IMR-90 (cell line): ENCODE data around the gene OXA1L. TPM values are rescaled to one million over a fixed set of nuclear protein-coding genes. Genes with fewer than 3 reads are reported as not detected.

Experiments used
- ATAC-seq: fragments of 200-7000 bp; cut with Tn5 transposase; 2 replicates; pipeline ENCODE4 v1.9.1; 2020; ENCODE audit warnings: low read depth, mild to moderate bottlenecking, moderate library complexity
- BruUV-seq: library from RNA; stranded (reverse); fragments of 400-500 nt; replicated peaks from 2 replicates; lab custom pipeline; 2021; lab: Mats Ljungman, UMichigan
- CTCF ChIA-PET: fragments of 300-600 bp; formaldehyde crosslinking; extraction: SDS; loops from one replicate; lab custom pipeline; 2021; ENCODE audit warnings: antibody characterized with exemption; lab: Yijun Ruan, JAX
- POLR2A ChIA-PET: fragments of 300-600 bp; sonication (Branson Sonifier 250); formaldehyde crosslinking; loops from one replicate; lab custom pipeline; 2022; ENCODE audit warnings: antibody characterized with exemption; ENCODE audit not compliant: unreplicated experiment; lab: Charles Lee
- DNase-seq: peaks from one replicate; pipeline ENCODE4 v3.0.0; 2013
- H2AFZ ChIP-seq: replicated peaks from 2 replicates; pipeline ENCODE3; 2013; ENCODE audit warnings: low read length, mild to moderate bottlenecking; ENCODE audit not compliant: poor library complexity
- H2AK5ac ChIP-seq: 2 replicates; pipeline ENCODE4 v1.6.1; 2013; ENCODE audit warnings: low read depth, low read length, inconsistent platforms
- H2AK9ac ChIP-seq: replicated peaks from 2 replicates; pipeline ENCODE3; 2013; ENCODE audit warnings: mild to moderate bottlenecking, low read depth, low read length, moderate library complexity; ENCODE audit not compliant: poor library complexity
- H2BK120ac ChIP-seq: 2 replicates; pipeline ENCODE4 v1.6.1; 2013; ENCODE audit warnings: low read depth, low read length, inconsistent platforms
- H2BK15ac ChIP-seq: 3 replicates; pipeline ENCODE4 v1.6.1; 2013; ENCODE audit warnings: low read depth, low read length, inconsistent platforms
- H2BK20ac ChIP-seq: 2 replicates; pipeline ENCODE4 v1.6.1; 2013; ENCODE audit warnings: low read depth, mild to moderate bottlenecking, inconsistent platforms, low read length, moderate library complexity
- H2BK5ac ChIP-seq: 2 replicates; pipeline ENCODE4 v1.6.1; 2013; ENCODE audit warnings: mild to moderate bottlenecking, low read depth, low read length, inconsistent platforms; ENCODE audit not compliant: poor library complexity, severe bottlenecking
- H3K14ac ChIP-seq: replicated peaks from 2 replicates; pipeline ENCODE4 v1.6.1; 2013; ENCODE audit warnings: low read depth, low read length, inconsistent platforms
- H3K18ac ChIP-seq: 2 replicates; pipeline ENCODE4 v1.6.1; 2013; ENCODE audit warnings: low read depth, low read length, control low read depth
- H3K23ac ChIP-seq: 2 replicates; pipeline ENCODE4 v1.6.1; 2013; ENCODE audit warnings: low read depth, low read length, inconsistent platforms
- H3K27ac ChIP-seq: 2 replicates; pipeline ENCODE4 v1.5.1; 2013; ENCODE audit warnings: mild to moderate bottlenecking, control low read depth, low read length; ENCODE audit not compliant: insufficient read depth
- H3K27me3 ChIP-seq: 2 replicates; pipeline ENCODE4 v1.6.1; 2013; ENCODE audit warnings: low read length; ENCODE audit not compliant: control insufficient read depth, insufficient read depth
- H3K36me3 ChIP-seq: 2 replicates; pipeline ENCODE4 v1.6.1; 2013; ENCODE audit warnings: low read length, mixed read lengths; ENCODE audit not compliant: control insufficient read depth, insufficient read depth
- H3K4ac ChIP-seq: 2 replicates; pipeline ENCODE4 v1.6.1; 2013; ENCODE audit warnings: low read depth, low read length, inconsistent platforms
- H3K4me1 ChIP-seq: 2 replicates; pipeline ENCODE4 v1.6.1; 2013; ENCODE audit warnings: low read length, mixed read lengths; ENCODE audit not compliant: control insufficient read depth, insufficient read depth
- H3K4me2 ChIP-seq: 2 replicates; pipeline ENCODE4 v1.6.1; 2013; ENCODE audit warnings: low read depth, mild to moderate bottlenecking, control low read depth, low read length, moderate library complexity
- H3K4me3 ChIP-seq: 2 replicates; pipeline ENCODE4 v1.5.1; 2013; ENCODE audit warnings: low read depth, mild to moderate bottlenecking, control low read depth, low read length, moderate library complexity; ENCODE audit not compliant: insufficient read depth
- H3K56ac ChIP-seq: 2 replicates; pipeline ENCODE4 v1.6.1; 2013; ENCODE audit warnings: low read length, inconsistent platforms; ENCODE audit not compliant: insufficient read depth; ENCODE audit errors: extremely low read depth
- H3K79me1 ChIP-seq, 2 experiments: 2 replicates each; pipeline ENCODE4 v1.6.1; 2013; ENCODE audit warnings: low read length in 2 of 2, inconsistent platforms in 1 of 2, low read depth in 1 of 2
- H3K9ac ChIP-seq: 2 replicates; pipeline ENCODE4 v1.6.1; 2013; ENCODE audit warnings: low read depth, low read length, control low read depth
- H3K9me1 ChIP-seq: 2 replicates; pipeline ENCODE4 v1.6.1; 2013; ENCODE audit warnings: low read length, inconsistent platforms; ENCODE audit not compliant: insufficient read depth
- H3K9me3 ChIP-seq: 2 replicates; pipeline ENCODE4 v1.6.1; 2013; ENCODE audit warnings: low read length; ENCODE audit not compliant: control insufficient read depth, insufficient read depth
- H4K20me1 ChIP-seq: 2 replicates; pipeline ENCODE4 v1.6.1; 2013; ENCODE audit warnings: low read length, inconsistent platforms; ENCODE audit not compliant: insufficient read depth
- H4K5ac ChIP-seq: 2 replicates; pipeline ENCODE4 v1.6.1; 2013; ENCODE audit warnings: mild to moderate bottlenecking, low read depth, low read length, control low read depth
- H4K8ac ChIP-seq, 2 experiments: 2 replicates each; pipeline ENCODE4 v1.6.1; 2013; ENCODE audit warnings: low read depth in 2 of 2, low read length in 2 of 2, control low read depth in 1 of 2, inconsistent platforms in 1 of 2
- H4K91ac ChIP-seq: 2 replicates; pipeline ENCODE4 v1.6.1; 2013; ENCODE audit warnings: low read depth, low read length, inconsistent platforms; ENCODE audit not compliant: insufficient read depth
- CHD1 ChIP-seq: IDR thresholded peaks from 2 replicates; pipeline ENCODE4 v1.6.1; 2012; ENCODE audit warnings: low read depth, low read length, improper control_type of control experiment
- CTCF ChIP-seq: conservative IDR thresholded peaks from 2 replicates; pipeline ENCODE4 v1.5.1; 2012; ENCODE audit warnings: mild to moderate bottlenecking, low read depth, low read length, improper control_type of control experiment
- ELK1 ChIP-seq: fragments of 150-350 bp; IDR thresholded peaks from 2 replicates; pipeline ENCODE4 v1.6.1; 2016; ENCODE audit warnings: low read depth, mild to moderate bottlenecking, low read length, moderate library complexity, borderline replicate concordance
- FOS ChIP-seq: fragments of 150-350 bp; IDR thresholded peaks from 2 replicates; pipeline ENCODE4 v1.6.1; 2016; ENCODE audit warnings: low read depth, low read length
- MAFK ChIP-seq: IDR thresholded peaks from 2 replicates; pipeline ENCODE4 v1.6.1; 2012; ENCODE audit warnings: low read depth, low read length, improper control_type of control experiment
- MAZ ChIP-seq: IDR thresholded peaks from 2 replicates; pipeline ENCODE4 v1.6.1; 2012; ENCODE audit warnings: low read depth, mild to moderate bottlenecking, low read length, improper control_type of control experiment, moderate library complexity, borderline replicate concordance
- MXI1 ChIP-seq: IDR thresholded peaks from 2 replicates; pipeline ENCODE4 v1.6.1; 2012; ENCODE audit warnings: low read depth, mild to moderate bottlenecking, low read length, moderate library complexity, borderline replicate concordance
- NFE2L2 ChIP-seq: fragments of 150-350 bp; IDR thresholded peaks from 2 replicates; pipeline ENCODE4 v1.6.1; 2016; ENCODE audit warnings: low read depth, mild to moderate bottlenecking, low read length
- POLR2A ChIP-seq: IDR thresholded peaks from 2 replicates; pipeline ENCODE4 v1.6.1; 2012; ENCODE audit warnings: mild to moderate bottlenecking, low read depth, low read length
- RAD21 ChIP-seq: IDR thresholded peaks from 2 replicates; pipeline ENCODE4 v1.6.1; 2012; ENCODE audit warnings: low read length, improper control_type of control experiment
- RCOR1 ChIP-seq: IDR thresholded peaks from 2 replicates; pipeline ENCODE4 v1.6.1; 2012; ENCODE audit warnings: mild to moderate bottlenecking, low read length, improper control_type of control experiment; ENCODE audit not compliant: insufficient replicate concordance
- RFX5 ChIP-seq: IDR thresholded peaks from 2 replicates; pipeline ENCODE4 v1.8.0; 2012; ENCODE audit warnings: low read depth, mild to moderate bottlenecking, low read length, moderate library complexity
- SMC3 ChIP-seq: fragments of 150-350 bp; IDR thresholded peaks from 2 replicates; pipeline ENCODE4 v1.6.1; 2016; ENCODE audit warnings: low read depth, mild to moderate bottlenecking, antibody characterized with exemption, low read length, moderate library complexity
- WGBS, 2 experiments: methylation state at CpG; one replicate each; pipeline versions ENCODE4 v1.1.5 to v1.1.7; 2013; ENCODE audit warnings: missing lambda C conversion rate in 2 of 2; ENCODE audit not compliant: insufficient read length in 1 of 2; ENCODE audit errors: extremely low coverage in 2 of 2; 5-methylcytosine and 5-hydroxymethylcytosine counted together
- dilution Hi-C: fragments of 300-500 bp; cut with HindIII; formaldehyde crosslinking; loops from one replicate; pipeline ENCODE4 v1.14.3; 2018; ENCODE audit warnings: low sequenced_read_pairs; ENCODE audit not compliant: unreplicated experiment
- in situ Hi-C: fragments of 300-500 bp; cut with MboI; formaldehyde crosslinking; loops from 3 replicates; pipeline ENCODE4 v1.14.3; 2019; ENCODE audit warnings: low sequenced_read_pairs, inconsistent platforms, mixed read lengths
- intact Hi-C: fragments of 100-400 bp; cut with micrococcal nuclease; formaldehyde crosslinking; loops from 2 replicates; pipeline ENCODE4 v1.10.0; 2022
- polyA plus RNA-seq, 3 experiments: library from polyadenylated mRNA; depleted of rRNA; stranded (reverse); fragments of >200 nt; gene quantifications; 2 replicates each; pipeline ENCODE4 v1.2.3, GENCODE V29; 2012; ENCODE audit warnings: low replicate concordance in 1 of 3
- total RNA-seq: library from RNA; depleted of rRNA; stranded (reverse); fragments of >200 nt; gene quantifications from 2 replicates; pipeline ENCODE4 v1.2.3, GENCODE V29; 2012

Gene OXA1L
- total and polyA plus RNA-seq, 2 of the 4 experiments (the other 2 are of a cell fraction) = 47.3 to 113 TPM

- Histone ChIP-seq H4K20me1 (no peaks in the 10 kb centered on the region), H2BK5ac (no peak overlapping the region), H3K36me3 (peaks cover 42% of the 10 kb centered on the region), H4K8ac (no peak overlapping the region), H2AK9ac (no peak overlapping the region), H3K23ac (no peak overlapping the region), H3K27ac (no peak overlapping the region), H3K27me3 (no peaks in the 10 kb centered on the region), H2AK5ac (no peak overlapping the region), H4K5ac (no peak overlapping the region), H3K9me1 (no peaks in the 10 kb centered on the region), H2BK120ac (no peak overlapping the region), H2BK15ac (no peak overlapping the region), H3K9ac (no peak overlapping the region), H3K79me1 (peaks cover 35 to 51% of the 10 kb centered on the region in 2 experiments), H2AFZ (no peak overlapping the region), H3K18ac (no peak overlapping the region), H3K4me1 (peaks cover 5% of the 10 kb centered on the region), H3K4ac (no peak overlapping the region), H3K4me2 (no peak overlapping the region), H3K14ac (no peak overlapping the region), H4K91ac (no peak overlapping the region), H2BK20ac (no peak overlapping the region), H3K56ac (no peak overlapping the region), H3K4me3 (no peak overlapping the region), H3K9me3 (no peaks in the 10 kb centered on the region)
- DNase-seq = no peak
- no peak for ATAC-seq
- intact Hi-C loops = loop anchor here (5.0 kb wide), 1 partner anchor 212 kb away; no protein-coding TSS in a partner anchor
- no CpG with 5 or more reads among the region's 2 CpGs for WGBS, 2 experiments
- in situ Hi-C loops = loop anchor here (10.0 kb wide), 1 partner anchor 215 kb away; no protein-coding TSS in a partner anchor
- no peak for TF ChIP-seq RFX5
- TF ChIP-seq POLR2A = no peak
- no peak for TF ChIP-seq CHD1
- no peak for TF ChIP-seq RCOR1
- no peak for TF ChIP-seq MAZ
- no peak for TF ChIP-seq RAD21
- no peak for TF ChIP-seq FOS
- no peak for TF ChIP-seq MXI1
- no peak for TF ChIP-seq NFE2L2
- no peak for TF ChIP-seq MAFK
- TF ChIP-seq CTCF = no peak
- TF ChIP-seq SMC3 = no peak
- no peak for TF ChIP-seq ELK1
- no TSS peak for BruUV-seq
- dilution Hi-C loops = no loop called here
- ChIA-PET POLR2A (no interaction called here), CTCF (interaction anchor here (0.7 kb wide), 1 partner anchor 111 kb away, joined by 3 read pairs; no protein-coding TSS in a partner anchor)
These were observed 2.9 kb downstream of the OXA1L start for GRCh38 chr14:22769369-22769768.
